NCI-H1105 (cell line): ENCODE results near the gene FRAS1.
"Not testable (repeated sequence)": the region's sequence is repeated elsewhere in the genome, so short reads cannot be mapped to it uniquely, and the experiment has no call there.

Experiments
- DNase-seq: peaks from one replicate; lab custom pipeline; 2025; lab: John Stamatoyannopoulos, UW

FRAS1 gene

GRCh38 chr4:78057600-78058550, 752 bp downstream of the FRAS1 start:
- no peak for DNase-seq

GRCh38 chr4:78058591-78059523, 1.7 kb downstream of the FRAS1 start:
- peak; percentile 18 for DNase-seq

GRCh38 chr4:78059524-78059889, 2.4 kb downstream of the FRAS1 start:
- DNase-seq = peak; percentile 39

GRCh38 chr4:78059938-78060337, 2.8 kb downstream of the FRAS1 start:
- no peak for DNase-seq

- DNase-seq = no peak
These were observed 4.9 kb downstream of the FRAS1 start for GRCh38 chr4:78061939-78062570.

GRCh38 chr4:78065508-78066192, 8.5 kb downstream of the FRAS1 start:
- DNase-seq = no peak

GRCh38 chr4:78068481-78068880, 11.4 kb downstream of the FRAS1 start:
- no peak for DNase-seq

- no peak for DNase-seq
These were observed 12.2 kb downstream of the FRAS1 start for GRCh38 chr4:78069319-78069718.

GRCh38 chr4:78069859-78070258, 12.7 kb downstream of the FRAS1 start:
- no peak for DNase-seq

GRCh38 chr4:78070731-78071282, 13.7 kb downstream of the FRAS1 start:
- no peak for DNase-seq

GRCh38 chr4:78074759-78075158, 17.6 kb downstream of the FRAS1 start:
- no peak for DNase-seq

GRCh38 chr4:78075986-78076385, 18.9 kb downstream of the FRAS1 start:
- no peak for DNase-seq

- DNase-seq = no peak
These were observed 21.0 kb downstream of the FRAS1 start for GRCh38 chr4:78078101-78078500.

GRCh38 chr4:78079726-78080430, 22.8 kb downstream of the FRAS1 start:
- DNase-seq = no peak

GRCh38 chr4:78081541-78081940, 24.4 kb downstream of the FRAS1 start:
- DNase-seq = no peak

- DNase-seq = no peak
These were observed 25.9 kb downstream of the FRAS1 start for GRCh38 chr4:78083035-78083434.

- DNase-seq = no peak
These were observed 34.4 kb downstream of the FRAS1 start for GRCh38 chr4:78091534-78091933.

- not testable (repeated sequence) for DNase-seq
These were observed 35.2 kb downstream of the FRAS1 start for GRCh38 chr4:78092350-78092749.

- DNase-seq = no peak
These were observed 35.7 kb downstream of the FRAS1 start for GRCh38 chr4:78092850-78093249.

GRCh38 chr4:78095081-78095480, 38.0 kb downstream of the FRAS1 start:
- no peak for DNase-seq

GRCh38 chr4:78099058-78099457, 41.9 kb downstream of the FRAS1 start:
- no peak for DNase-seq
